Naive B cell (primary cell): ENCODE data around the gene HOXB7. TPM values are rescaled to one million over a fixed set of nuclear protein-coding genes. Genes with fewer than 3 reads are reported as not detected.
A peak's percentile ranks its signal among the peaks of the same experiment; 100 is the strongest.

ENCODE experiments used
- ATAC-seq, 2 donors: fragments of 150-1000 bp; cut with Tn5 transposase; 2 replicates each; pipeline ENCODE4 v1.10.0; 2021; ENCODE audit warnings: low read depth in 2 of 2, mild to moderate bottlenecking in 2 of 2, moderate library complexity in 2 of 2
- DNase-seq: peaks from one replicate; pipeline ENCODE4 v3.0.0; 2022
- H3K27ac Mint-ChIP-seq, 6 donors: one replicate each; pipeline ENCODE4 v1.8.0; 2020 to 2022; ENCODE audit warnings: mild to moderate bottlenecking in 6 of 6, mixed read lengths in 6 of 6, moderate library complexity in 5 of 6, inconsistent platforms in 2 of 6
- H3K27me3 Mint-ChIP-seq, 3 donors: one replicate each; pipeline ENCODE4 v1.8.0; 2021 to 2022; ENCODE audit warnings: mixed read lengths in 3 of 3, mild to moderate bottlenecking in 1 of 3
- H3K36me3 Mint-ChIP-seq, 2 donors: one replicate each; pipeline ENCODE4 v1.8.0; 2020 to 2022; ENCODE audit warnings: mixed read lengths in 2 of 2, inconsistent platforms in 1 of 2, mild to moderate bottlenecking in 1 of 2
- H3K4me1 Mint-ChIP-seq, 3 donors: one replicate each; pipeline ENCODE4 v1.8.0; 2020 to 2022; ENCODE audit warnings: mixed read lengths in 3 of 3, inconsistent platforms in 1 of 3, mild to moderate bottlenecking in 1 of 3, moderate library complexity in 1 of 3
- H3K4me3 Mint-ChIP-seq, 8 donors: one replicate each; pipeline ENCODE4 v1.8.0; 2020 to 2022; ENCODE audit warnings: mild to moderate bottlenecking in 8 of 8, mixed read lengths in 8 of 8, moderate library complexity in 8 of 8, inconsistent platforms in 2 of 8
- H3K9me3 Mint-ChIP-seq, 7 donors: one replicate each; pipeline ENCODE4 v1.8.0; 2020 to 2022; ENCODE audit warnings: mixed read lengths in 7 of 7, mild to moderate bottlenecking in 5 of 7, inconsistent platforms in 2 of 7, moderate library complexity in 1 of 7
- polyA plus RNA-seq, 6 donors: library from polyadenylated mRNA; unstranded; fragments of 300-500 nt; fragmentation: Illumina TruSeq; gene quantifications; one replicate each; pipeline ENCODE4 v1.2.3, GENCODE V29; 2021; ENCODE audit warnings: low read depth in 6 of 6

The HOXB7 gene
- polyA plus RNA-seq, 6 donors from 2014 or later: 0.24 to 0.58 TPM; not detected in 4

DNA sequence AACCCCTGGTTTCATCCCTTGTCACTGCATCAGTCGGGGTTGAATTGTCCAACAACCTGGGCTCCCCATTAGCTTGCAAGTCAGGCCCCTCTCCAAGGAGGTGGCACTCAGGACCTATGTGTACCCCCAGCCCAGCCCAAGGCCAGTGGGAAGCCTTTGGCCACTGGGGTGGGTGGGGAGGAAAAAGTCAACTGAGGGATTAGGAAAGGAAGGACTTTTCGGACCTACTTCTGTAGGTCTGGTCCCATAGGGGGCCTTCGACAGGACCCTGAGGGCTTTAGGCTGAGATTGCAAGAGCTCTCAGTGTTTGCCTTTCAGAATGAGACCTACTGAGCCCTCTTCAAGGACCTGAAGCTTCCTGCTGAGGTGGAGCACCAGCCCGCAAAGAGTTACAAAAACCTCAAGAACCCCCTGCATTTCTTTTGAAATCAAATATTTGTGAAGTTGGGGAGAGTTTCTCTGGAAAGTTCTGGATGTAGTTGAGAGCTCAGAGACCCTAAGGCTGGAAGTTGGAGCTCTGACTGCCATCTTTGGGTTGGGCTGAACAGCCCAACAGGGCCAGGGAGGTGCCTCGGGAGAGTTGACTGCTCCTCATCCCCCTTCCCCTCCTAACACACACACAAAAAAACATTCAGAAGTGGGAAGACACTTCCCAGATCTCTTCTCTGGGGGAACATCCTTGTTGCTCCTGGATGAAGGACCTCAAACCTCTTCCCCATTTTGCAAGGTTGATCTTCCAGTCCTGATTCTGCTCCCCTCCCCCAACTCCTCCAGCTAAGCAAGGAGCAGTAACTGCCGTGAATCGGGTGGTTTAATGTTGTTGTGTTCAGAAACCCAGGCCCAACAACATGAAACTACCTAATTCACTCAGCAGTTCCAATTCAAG, 21.1 kb upstream of the HOXB7 start:
- DNase-seq (no peak), ATAC-seq (no peak)
- H3K27me3 Mint-ChIP-seq: peaks cover 83 to 100% (median 91%) of the 10 kb centered on the region in 3 donors
- H3K4me3 Mint-ChIP-seq: no peak overlapping the region
- peak overlapping the region in 1 of 6 donors; percentile 12 for H3K27ac Mint-ChIP-seq
- H3K36me3 Mint-ChIP-seq: peaks cover 0 to 8% of the 10 kb centered on the region in 2 donors
- H3K9me3 Mint-ChIP-seq: peaks cover 0 to 3% (median 0%) of the 10 kb centered on the region in 7 donors
- peaks cover 5 to 32% (median 16%) of the 10 kb centered on the region in 3 donors for H3K4me1 Mint-ChIP-seq

DNA sequence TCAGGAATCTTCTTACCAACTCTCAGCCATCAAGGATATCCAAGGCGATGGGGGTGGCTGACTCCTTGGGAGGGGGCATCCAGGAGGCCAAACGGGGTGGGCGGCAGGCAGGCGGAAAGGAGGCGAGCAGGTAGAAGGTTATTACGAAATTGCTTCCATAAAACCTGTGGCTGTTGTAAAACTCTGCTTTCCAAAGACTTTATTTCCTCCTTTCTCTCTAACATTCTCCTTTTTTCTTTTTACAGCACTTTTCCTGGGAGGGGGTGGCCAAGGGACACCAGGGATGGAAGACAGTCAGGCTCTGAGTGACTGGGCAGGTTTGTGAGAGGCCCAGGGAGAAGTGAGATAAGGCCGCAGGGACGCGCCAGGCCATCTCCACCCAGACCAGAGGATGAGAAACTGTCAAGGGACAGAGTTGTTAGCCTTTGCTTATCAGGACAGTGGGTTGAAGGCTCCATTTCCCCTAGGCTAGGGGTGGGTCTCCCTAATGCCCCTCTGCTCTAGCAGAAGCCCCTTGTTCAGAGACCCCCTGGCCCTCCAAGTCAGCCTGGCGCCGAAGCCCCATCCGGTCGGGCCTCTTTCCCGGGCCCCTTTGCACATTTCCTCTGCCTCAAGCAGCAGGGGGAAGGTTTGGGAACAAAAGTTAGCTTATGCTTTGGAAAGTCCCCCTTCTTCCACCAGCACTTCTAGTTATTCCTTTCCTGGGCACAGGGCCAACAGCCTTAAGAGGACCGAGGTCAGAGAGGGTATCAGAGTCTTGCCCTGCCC, 20.3 kb upstream of the HOXB7 start:
- Mint-ChIP-seq H3K36me3 (peaks cover 0 to 8% of the 10 kb centered on the region in 2 donors), H3K4me3 (peak overlapping the region in 1 of 8 donors; percentile 45), H3K27me3 (peaks cover 84 to 100% (median 93%) of the 10 kb centered on the region in 3 donors), H3K9me3 (peaks cover 0 to 3% (median 0%) of the 10 kb centered on the region in 7 donors), H3K27ac (no peak overlapping the region), H3K4me1 (peaks cover 9 to 31% (median 17%) of the 10 kb centered on the region in 3 donors)
- DNase-seq: no peak
- no peak for ATAC-seq

GRCh38 chr17:48630009-48630924, 19.4 kb upstream of the HOXB7 start:
- peaks cover 15 to 32% (median 25%) of the 10 kb centered on the region in 3 donors for H3K4me1 Mint-ChIP-seq
- peaks cover 0 to 3% (median 0%) of the 10 kb centered on the region in 7 donors for H3K9me3 Mint-ChIP-seq
- DNase-seq: no peak
- H3K27me3 Mint-ChIP-seq: peaks cover 80 to 100% (median 93%) of the 10 kb centered on the region in 3 donors
- H3K27ac Mint-ChIP-seq: peak overlapping the region in 1 of 6 donors; percentile 27
- peak overlapping the region in 1 of 8 donors; percentile 8 for H3K4me3 Mint-ChIP-seq
- no peak for ATAC-seq
- peaks cover 0 to 8% of the 10 kb centered on the region in 2 donors for H3K36me3 Mint-ChIP-seq

- H3K27ac Mint-ChIP-seq: no peak overlapping the region
- no peak for ATAC-seq
- H3K36me3 Mint-ChIP-seq: peaks cover 0 to 8% of the 10 kb centered on the region in 2 donors
- H3K4me3 Mint-ChIP-seq: no peak overlapping the region
- peaks cover 75 to 94% (median 89%) of the 10 kb centered on the region in 3 donors for H3K27me3 Mint-ChIP-seq
- peaks cover 15 to 25% (median 22%) of the 10 kb centered on the region in 3 donors for H3K4me1 Mint-ChIP-seq
- peaks cover 0 to 3% (median 0%) of the 10 kb centered on the region in 7 donors for H3K9me3 Mint-ChIP-seq
- DNase-seq: no peak
These were observed 18.6 kb upstream of the HOXB7 start for GRCh38 chr17:48629411-48629759.

DNA sequence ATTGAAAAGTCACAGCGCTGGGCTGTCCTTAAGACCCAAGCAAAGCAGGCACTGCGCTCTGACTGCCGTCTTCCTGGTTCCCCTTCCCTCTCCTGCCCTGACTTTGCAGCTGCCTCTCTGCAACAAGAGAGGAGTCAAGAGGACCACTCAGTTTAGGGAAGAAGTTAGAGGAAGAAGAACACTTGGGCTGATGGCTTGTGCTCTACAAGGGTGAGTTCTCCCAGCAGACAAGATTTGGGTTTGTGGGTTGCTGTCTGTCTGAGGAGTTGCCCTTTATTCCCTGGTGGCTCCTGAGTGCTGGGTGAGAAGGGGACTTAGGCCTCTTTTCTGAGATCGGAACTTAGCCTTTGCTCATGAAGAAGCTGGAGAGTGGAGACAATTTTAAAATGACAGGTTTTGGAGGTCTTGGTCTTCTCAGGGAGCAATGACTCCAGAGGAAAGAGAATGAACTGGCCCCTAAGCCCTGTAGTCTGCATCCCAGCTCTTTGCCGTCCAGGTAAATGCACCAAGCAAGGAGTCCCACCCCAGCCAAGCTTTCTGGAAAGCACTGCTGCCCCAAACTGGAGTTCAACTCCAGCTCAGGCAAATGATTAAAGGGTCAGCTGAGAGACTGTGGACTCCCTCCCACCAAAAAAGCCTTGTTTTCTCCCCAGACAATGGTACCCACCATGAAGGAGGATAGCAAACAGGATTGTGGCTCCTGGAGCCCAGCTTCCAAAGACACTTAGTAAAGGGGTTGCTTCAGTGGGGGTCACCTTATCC, 18.0 kb upstream of the HOXB7 start:
- ATAC-seq (no peak), DNase-seq (no peak)
- Mint-ChIP-seq H3K27ac (no peak overlapping the region), H3K9me3 (peaks cover 0 to 3% (median 0%) of the 10 kb centered on the region in 7 donors), H3K27me3 (peaks cover 78 to 94% (median 90%) of the 10 kb centered on the region in 3 donors), H3K4me3 (peak overlapping the region in 2 of 8 donors; percentile 49 to 55), H3K36me3 (peaks cover 0 to 8% of the 10 kb centered on the region in 2 donors), H3K4me1 (peaks cover 15 to 20% (median 18%) of the 10 kb centered on the region in 3 donors)

DNA sequence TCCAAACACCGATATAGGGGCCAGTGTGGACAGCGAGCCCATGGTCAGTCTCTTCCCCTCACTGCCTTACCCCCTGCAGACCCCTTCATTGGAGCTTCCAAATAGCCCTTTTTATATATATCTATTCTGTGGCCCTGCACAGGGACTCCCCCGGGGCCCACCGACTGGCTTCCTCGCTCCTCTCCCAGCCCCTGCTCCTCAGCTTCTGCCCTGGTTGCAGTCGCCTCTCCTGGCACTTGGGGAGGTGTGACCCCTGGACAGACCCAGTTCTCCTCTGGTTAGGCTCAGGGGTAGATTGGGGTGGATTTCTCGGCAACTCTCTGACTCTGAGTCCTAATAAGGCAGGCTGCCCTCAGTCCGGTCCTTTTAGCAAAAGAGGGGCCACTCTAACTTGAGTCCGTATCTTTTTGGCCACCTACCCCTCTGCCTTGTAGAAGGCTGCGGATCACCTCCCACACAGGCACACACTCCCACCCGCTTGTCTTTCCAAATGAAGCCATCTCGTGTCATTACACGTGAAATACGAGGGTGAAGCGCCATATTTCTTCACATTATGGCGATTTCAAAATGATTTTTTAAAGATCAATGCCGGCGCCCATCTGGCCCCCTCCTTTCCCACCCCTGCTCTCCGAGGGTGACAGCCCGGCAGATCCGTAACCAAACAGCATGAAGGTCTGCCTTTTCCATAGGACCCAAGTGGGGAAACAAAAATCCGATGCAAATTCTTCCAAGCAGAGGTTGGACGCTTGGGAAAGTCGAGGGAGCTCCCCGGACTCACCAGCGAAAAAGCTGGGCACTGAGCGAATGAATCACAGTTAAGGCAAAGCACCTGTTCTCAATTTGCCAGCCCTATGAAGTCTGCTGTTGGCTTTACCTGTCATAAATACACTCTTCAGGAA, 17.1 kb upstream of the HOXB7 start:
- Mint-ChIP-seq H3K4me3 (peak overlapping the region in 6 of 8 donors; percentile 24 to 75 (median 52)), H3K4me1 (peaks cover 15 to 18% (median 15%) of the 10 kb centered on the region in 3 donors), H3K36me3 (peaks cover 0 to 7% of the 10 kb centered on the region in 2 donors), H3K9me3 (peaks cover 0 to 3% (median 0%) of the 10 kb centered on the region in 7 donors), H3K27ac (peak overlapping the region in 1 of 6 donors; percentile 44), H3K27me3 (peaks cover 85 to 95% (median 94%) of the 10 kb centered on the region in 3 donors)
- ATAC-seq (no peak), DNase-seq (no peak)

DNA sequence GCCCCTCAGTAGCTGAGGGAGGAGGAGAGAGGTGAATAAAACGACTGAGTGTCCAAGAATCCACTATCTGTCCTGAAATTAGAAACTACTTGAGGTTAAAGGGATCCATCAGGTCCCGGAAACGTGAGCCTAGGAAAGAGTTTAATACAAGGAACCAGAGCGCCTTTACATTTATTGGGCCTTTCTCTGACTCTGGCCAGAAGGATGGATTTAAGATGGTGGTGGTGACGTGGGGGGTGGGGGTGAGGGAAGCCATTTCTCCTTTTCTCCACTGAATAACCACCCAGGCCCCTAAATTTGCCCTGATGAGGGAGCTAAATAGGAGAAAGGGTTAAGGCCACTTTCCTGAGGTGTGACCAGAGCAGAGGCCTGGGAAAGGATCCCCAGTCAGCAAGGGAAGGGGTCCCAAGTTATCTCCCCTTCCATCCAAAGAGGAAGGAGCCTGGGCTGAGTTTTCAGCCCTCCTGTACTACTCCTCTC, 16.3 kb upstream of the HOXB7 start:
- Mint-ChIP-seq H3K36me3 (no peaks in the 10 kb centered on the region), H3K4me3 (peak overlapping the region; percentile 56 to 86 (median 80)), H3K9me3 (no peaks in the 10 kb centered on the region), H3K27me3 (peaks cover 85 to 95% (median 94%) of the 10 kb centered on the region in 3 donors), H3K27ac (peak overlapping the region in 1 of 6 donors; percentile 70), H3K4me1 (peaks cover 15 to 18% (median 15%) of the 10 kb centered on the region in 3 donors)
- DNase-seq: no peak
- no peak for ATAC-seq

DNA sequence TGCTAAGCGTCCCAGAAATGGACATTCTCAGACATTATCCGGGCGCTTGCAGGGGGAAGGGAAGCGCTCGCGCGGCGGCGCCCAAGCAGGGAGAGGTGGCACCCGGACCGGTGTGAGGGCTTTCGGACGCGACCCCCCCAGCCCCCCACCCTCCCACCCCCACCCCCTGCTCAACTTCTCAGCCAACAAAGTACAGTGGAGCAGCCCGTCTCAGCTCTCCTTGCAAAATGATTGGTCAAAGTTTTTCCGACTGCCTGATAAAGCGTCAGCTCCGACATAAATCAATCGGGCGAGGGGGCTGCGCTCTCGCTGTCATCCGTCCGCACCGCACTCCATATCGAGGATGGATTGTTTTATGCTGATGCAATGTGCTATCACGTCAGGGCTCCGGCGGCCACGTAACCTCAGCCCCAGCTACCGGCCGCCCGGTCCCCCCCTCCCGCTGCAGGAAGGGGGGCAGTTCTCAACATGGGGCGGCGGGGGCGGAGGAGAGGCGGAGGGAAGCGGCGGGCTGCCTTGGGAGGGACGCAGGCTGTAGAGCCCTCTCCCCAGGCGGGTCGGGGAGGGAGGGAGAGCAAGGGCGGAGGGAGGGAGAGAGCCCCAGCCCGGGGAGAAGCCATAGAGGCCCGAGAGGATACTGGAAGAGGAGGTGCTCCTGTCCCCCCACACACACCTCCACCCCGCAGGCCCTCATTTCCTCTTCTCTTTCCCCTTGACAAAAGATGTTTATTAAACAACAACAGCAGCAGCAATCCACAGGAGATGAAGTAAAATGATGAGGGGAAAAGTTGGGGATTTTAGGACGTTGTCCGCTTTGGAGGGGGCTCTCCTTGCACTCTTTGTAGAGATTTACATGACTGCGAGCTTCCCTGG, 15.7 kb upstream of the HOXB7 start, which contains the start of gene HOXB9:
TSS of gene HOXB9 (minus strand) at position 114 of the 873 bp plus-strand sequence. CDS start at position 25, 89 bp downstream.
- Mint-ChIP-seq H3K36me3 (no peaks in the 10 kb centered on the region), H3K4me3 (peak within 1 kb of the TSS; percentile 75 to 94 (median 86)), H3K9me3 (no peaks in the 10 kb centered on the region), H3K27me3 (peaks cover 85 to 96% (median 94%) of the 10 kb centered on the region in 3 donors), H3K4me1 (peaks cover 15 to 18% (median 15%) of the 10 kb centered on the region in 3 donors), H3K27ac (peak within 1 kb of the TSS in 3 of 6 donors; percentile 46 to 76 (median 70))
- no peak for DNase-seq
- ATAC-seq: peak; percentile 22 to 26

DNA sequence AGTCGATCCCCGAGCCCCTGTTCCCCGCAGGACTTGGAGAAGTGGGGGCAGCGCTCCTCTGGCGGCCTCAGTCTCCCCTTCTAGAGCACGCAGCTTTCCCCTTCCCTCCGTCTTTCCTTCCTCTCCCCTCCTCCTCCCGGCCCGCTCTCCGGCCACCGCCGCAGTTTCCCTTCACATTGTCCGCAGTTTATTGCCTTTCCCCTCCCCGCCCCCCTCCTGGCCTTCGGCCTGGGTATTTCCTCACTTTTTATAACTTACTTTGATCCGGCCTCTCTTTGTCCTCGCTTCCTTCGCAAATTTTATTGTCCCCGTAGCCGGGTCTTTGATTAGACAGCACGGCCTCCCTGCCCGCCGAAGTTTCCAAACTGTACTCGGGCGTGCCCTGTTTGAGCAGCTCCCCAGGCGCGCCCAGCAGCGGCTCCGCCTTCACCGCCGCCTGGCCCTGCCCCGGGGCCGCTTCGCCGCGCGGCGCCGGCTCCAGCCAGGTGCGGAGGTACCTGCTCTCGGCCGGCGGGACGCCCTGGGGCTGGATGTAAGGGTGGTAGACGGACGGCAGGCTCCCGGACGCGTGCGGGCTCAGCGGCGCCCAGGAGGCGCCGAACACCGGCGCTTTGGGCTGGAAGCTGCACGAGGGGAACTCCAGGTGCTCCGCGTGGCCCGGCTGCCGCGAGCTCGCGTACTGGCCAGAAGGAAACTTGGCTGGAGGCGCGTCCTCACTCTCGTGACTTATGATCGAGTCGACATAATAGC, 14.9 kb upstream of the HOXB7 start:
- DNase-seq: no peak
- H3K27ac Mint-ChIP-seq: peak overlapping the region in 3 of 6 donors; percentile 46 to 76 (median 65)
- no peaks in the 10 kb centered on the region for H3K36me3 Mint-ChIP-seq
- peak overlapping the region; percentile 75 to 94 (median 86) for H3K4me3 Mint-ChIP-seq
- H3K27me3 Mint-ChIP-seq: peaks cover 85 to 96% (median 94%) of the 10 kb centered on the region in 3 donors
- H3K9me3 Mint-ChIP-seq: no peaks in the 10 kb centered on the region
- peak; percentile 65 to 70 for ATAC-seq
- peaks cover 15 to 18% (median 15%) of the 10 kb centered on the region in 3 donors for H3K4me1 Mint-ChIP-seq
